Naive thymus-derived CD4-positive, alpha-beta T cell (primary cell): Measurements from ENCODE around the gene ZMYND8. TPM values are rescaled to one million over a fixed set of nuclear protein-coding genes. Genes with fewer than 3 reads are reported as not detected.

Experiments
- ATAC-seq: fragments of 150-1000 bp; cut with Tn5 transposase; 2 replicates; pipeline ENCODE4 v1.10.0; 2021; ENCODE audit warnings: mild to moderate bottlenecking, moderate library complexity
- CTCF ChIA-PET: fragments of 350-600 bp; sonication (Branson Sonifier 250); formaldehyde crosslinking; loops from one replicate; lab custom pipeline; 2021; ENCODE audit warnings: antibody characterized with exemption; lab: Charles Lee
- POLR2A ChIA-PET: fragments of 350-600 bp; sonication (Branson Sonifier 250); formaldehyde crosslinking; loops from one replicate; lab custom pipeline; 2021; ENCODE audit warnings: antibody characterized with exemption, inconsistent platforms; lab: Charles Lee
- DNase-seq, 9 donors: peaks; one replicate each; pipeline versions ENCODE4 v3.0.0 to v3.0.0-alpha.2; 2020 to 2022; ENCODE audit warnings: mixed read lengths in 1 of 9
- H3K27ac ChIP-seq: one replicate; pipeline ENCODE4 v1.7.0; 2013; ENCODE audit warnings: mild to moderate bottlenecking, low read depth, low read length, moderate library complexity
- H3K27me3 ChIP-seq, 2 donors: one replicate each; pipeline ENCODE4 v1.7.0; 2013; ENCODE audit warnings: low read length in 2 of 2, mild to moderate bottlenecking in 2 of 2, moderate library complexity in 2 of 2; ENCODE audit not compliant: control insufficient read depth in 2 of 2, insufficient read depth in 2 of 2
- H3K36me3 ChIP-seq, 3 experiments: 1 replicate in 2 of 3; 2 replicates in 1 of 3; pipeline ENCODE4 v1.7.0; 2013; ENCODE audit warnings: low read length in 3 of 3, mild to moderate bottlenecking in 3 of 3, moderate library complexity in 1 of 3; ENCODE audit not compliant: insufficient read depth in 3 of 3, control insufficient read depth in 2 of 3
- H3K4me1 ChIP-seq, 2 donors: one replicate each; pipeline ENCODE4 v1.7.0; 2013; ENCODE audit warnings: low read length in 2 of 2, mild to moderate bottlenecking in 2 of 2, moderate library complexity in 1 of 2; ENCODE audit not compliant: control insufficient read depth in 2 of 2, insufficient read depth in 2 of 2
- H3K4me3 ChIP-seq: 2 replicates; pipeline ENCODE4 v1.7.0; 2013; ENCODE audit warnings: mild to moderate bottlenecking, low read length
- H3K9me3 ChIP-seq, 3 experiments: 1 replicate in 2 of 3; 2 replicates in 1 of 3; pipeline ENCODE4 v1.7.0; 2013; ENCODE audit warnings: low read length in 3 of 3; ENCODE audit not compliant: control insufficient read depth in 2 of 3
- H3K27ac Mint-ChIP-seq, 9 donors: one replicate each; pipeline ENCODE4 v1.8.0; 2020 to 2022; ENCODE audit warnings: mixed read lengths in 9 of 9, mild to moderate bottlenecking in 8 of 9, moderate library complexity in 5 of 9, inconsistent platforms in 2 of 9
- H3K27me3 Mint-ChIP-seq, 5 donors: one replicate each; pipeline ENCODE4 v1.8.0; 2021 to 2022; ENCODE audit warnings: mixed read lengths in 5 of 5, mild to moderate bottlenecking in 1 of 5
- H3K36me3 Mint-ChIP-seq, 5 donors: one replicate each; pipeline ENCODE4 v1.8.0; 2020 to 2022; ENCODE audit warnings: mixed read lengths in 5 of 5, mild to moderate bottlenecking in 3 of 5, inconsistent platforms in 1 of 5
- H3K4me1 Mint-ChIP-seq, 7 donors: one replicate each; pipeline ENCODE4 v1.8.0; 2020 to 2022; ENCODE audit warnings: mixed read lengths in 7 of 7, mild to moderate bottlenecking in 3 of 7, inconsistent platforms in 1 of 7
- H3K4me3 Mint-ChIP-seq, 10 donors: one replicate each; pipeline ENCODE4 v1.8.0; 2020 to 2022; ENCODE audit warnings: mild to moderate bottlenecking in 10 of 10, mixed read lengths in 10 of 10, moderate library complexity in 6 of 10, inconsistent platforms in 2 of 10
- H3K9me3 Mint-ChIP-seq, 11 donors: one replicate each; pipeline ENCODE4 v1.8.0; 2020 to 2022; ENCODE audit warnings: mixed read lengths in 11 of 11, mild to moderate bottlenecking in 4 of 11, inconsistent platforms in 1 of 11, moderate library complexity in 1 of 11
- intact Hi-C, 2 donors: fragments of 100-400 bp; cut with micrococcal nuclease; formaldehyde crosslinking; loops; one replicate each; pipeline ENCODE4 v1.15.1; 2023
- polyA plus RNA-seq, 2 donors: library from polyadenylated mRNA; unstranded; fragments of 300-500 nt; fragmentation: Illumina TruSeq; gene quantifications; one replicate each; pipeline ENCODE4 v1.2.3, GENCODE V29; 2021
- total RNA-seq, 6 experiments: library from RNA in 5 of 6; stranded (reverse) in 5 of 6; gene quantifications; 1 replicate in 5 of 6; 2 replicates in 1 of 6; pipeline ENCODE4 v1.2.3 and lab custom pipeline; 2021 to 2026

The ZMYND8 gene
- total and polyA plus RNA-seq, 7 experiments from 2014 or later: 12.7 to 83.0 (median 63.7) TPM

GRCh38 chr20:47273591-47274235 lies 82.8 kb downstream of the ZMYND8 start:
- Histone ChIP-seq H3K27ac (no peak overlapping the region), H3K27me3 (no peaks in the 10 kb centered on the region), H3K4me1 (peaks cover 0 to 2% of the 10 kb centered on the region in 2 donors), H3K4me3 (no peak overlapping the region), H3K9me3 (no peaks in the 10 kb centered on the region), H3K36me3 (peaks cover 0 to 58% (median 5%) of the 10 kb centered on the region in 3 experiments)
- Mint-ChIP-seq H3K36me3 (peaks cover 0 to 29% (median 14%) of the 10 kb centered on the region in 5 donors), H3K27me3 (no peaks in the 10 kb centered on the region), H3K27ac (peak overlapping the region in 7 of 9 donors; percentile 7 to 94 (median 72)), H3K4me3 (no peak overlapping the region), H3K9me3 (peaks cover 0 to 1% (median 0%) of the 10 kb centered on the region in 11 donors), H3K4me1 (peaks cover 0 to 43% (median 13%) of the 10 kb centered on the region in 7 donors)
- no peak for DNase-seq
- POLR2A ChIA-PET: interaction anchor here (0.6 to 3.3 kb wide), 4 partner anchors 58 to 883 kb away, joined by 3 to 16 read pairs (median 4); no protein-coding TSS in a partner anchor
- CTCF ChIA-PET: interaction anchor here (0.5 to 7.2 kb wide), 27 partner anchors 8 to 826 kb away, joined by 3 to 305 read pairs (median 5); partner anchors contain the start of gene ZMYND8
- intact Hi-C loops: loop anchor here (1.0 to 5.0 kb wide), 6 partner anchors 77 to 348 kb away; partner anchors contain the start of gene NCOA3 (in 2 of the 2)
- ATAC-seq: no peak

- no peak overlapping the region for H3K27ac ChIP-seq
- peaks cover 0 to 2% of the 10 kb centered on the region in 2 donors for H3K4me1 ChIP-seq
- DNase-seq: peak in 8 of 9 donors; percentile 32 to 72 (median 56)
- H3K4me1 Mint-ChIP-seq: peaks cover 0 to 43% (median 13%) of the 10 kb centered on the region in 7 donors
- H3K27ac Mint-ChIP-seq: peak overlapping the region in 6 of 9 donors; percentile 4 to 94 (median 59)
- peak; percentile 91 for ATAC-seq
- H3K36me3 ChIP-seq: peaks cover 0 to 54% (median 5%) of the 10 kb centered on the region in 3 experiments
- H3K9me3 Mint-ChIP-seq: no peaks in the 10 kb centered on the region
- H3K4me3 Mint-ChIP-seq: peak overlapping the region in 1 of 10 donors; percentile 35
- H3K27me3 ChIP-seq: no peaks in the 10 kb centered on the region
- H3K9me3 ChIP-seq: no peaks in the 10 kb centered on the region
- ChIA-PET POLR2A (interaction anchor here (0.6 to 3.3 kb wide), 5 partner anchors 58 to 882 kb away, joined by 3 to 16 read pairs (median 3); no protein-coding TSS in a partner anchor), CTCF (interaction anchor here (0.6 to 7.2 kb wide), 32 partner anchors 9 to 825 kb away, joined by 3 to 305 read pairs (median 4); partner anchors contain the start of gene ZMYND8)
- H3K4me3 ChIP-seq: no peak overlapping the region
- H3K27me3 Mint-ChIP-seq: no peaks in the 10 kb centered on the region
- intact Hi-C loops: loop anchor here (1.0 to 5.0 kb wide), 6 partner anchors 76 to 348 kb away; partner anchors contain the start of gene NCOA3 (in 2 of the 2)
- H3K36me3 Mint-ChIP-seq: peaks cover 0 to 25% (median 12%) of the 10 kb centered on the region in 5 donors
Observed at GRCh38 chr20:47272893-47273590, 83.5 kb downstream of the ZMYND8 start.

GRCh38 chr20:47271046-47271615 lies 85.4 kb downstream of the ZMYND8 start:
- no peak overlapping the region for H3K27ac Mint-ChIP-seq
- H3K36me3 ChIP-seq: peaks cover 0 to 47% (median 10%) of the 10 kb centered on the region in 3 experiments

GRCh38 chr20:47269309-47270165 lies 87.0 kb downstream of the ZMYND8 start:
- no peak overlapping the region for H3K4me3 Mint-ChIP-seq
- H3K4me1 Mint-ChIP-seq: peaks cover 0 to 30% (median 25%) of the 10 kb centered on the region in 7 donors
- peaks cover 0 to 25% (median 9%) of the 10 kb centered on the region in 5 donors for H3K36me3 Mint-ChIP-seq
- no peaks in the 10 kb centered on the region for H3K27me3 Mint-ChIP-seq
- H3K27ac ChIP-seq: no peak overlapping the region
- H3K27me3 ChIP-seq: no peaks in the 10 kb centered on the region
- no peaks in the 10 kb centered on the region for H3K9me3 ChIP-seq
- peaks cover 0 to 2% of the 10 kb centered on the region in 2 donors for H3K4me1 ChIP-seq
- intact Hi-C loops: loop anchor here (5.0 kb wide), 2 partner anchors 188 to 233 kb away; partner anchors contain the start of gene NCOA3 (in 2 of the 2)
- peak overlapping the region in 3 of 9 donors; percentile 13 to 53 (median 19) for H3K27ac Mint-ChIP-seq
- no peaks in the 10 kb centered on the region for H3K9me3 Mint-ChIP-seq
- ChIA-PET POLR2A (interaction anchor here (1.0 kb wide), 1 partner anchor 115 kb away, joined by 3 read pairs; no protein-coding TSS in a partner anchor), CTCF (interaction anchor here (0.7 to 7.2 kb wide), 2 partner anchors 114 to 115 kb away, joined by 3 to 305 read pairs; no protein-coding TSS in a partner anchor)
- ATAC-seq (no peak), DNase-seq (no peak)
- H3K4me3 ChIP-seq: no peak overlapping the region
- peaks cover 0 to 37% (median 10%) of the 10 kb centered on the region in 3 experiments for H3K36me3 ChIP-seq

More at GRCh38 chr20:47271046-47271615, 85.4 kb downstream of the ZMYND8 start:
- POLR2A ChIA-PET: interaction anchor here (0.7 kb wide), 1 partner anchor 233 kb away, joined by 3 read pairs; no protein-coding TSS in a partner anchor
- DNase-seq (no peak), ATAC-seq (no peak)
- Mint-ChIP-seq H3K9me3 (no peaks in the 10 kb centered on the region), H3K27me3 (no peaks in the 10 kb centered on the region), H3K4me3 (no peak overlapping the region), H3K36me3 (peaks cover 0 to 32% (median 9%) of the 10 kb centered on the region in 5 donors), H3K4me1 (peaks cover 0 to 44% (median 29%) of the 10 kb centered on the region in 7 donors)
- Histone ChIP-seq H3K27me3 (no peaks in the 10 kb centered on the region), H3K9me3 (no peaks in the 10 kb centered on the region), H3K27ac (no peak overlapping the region), H3K4me1 (peaks cover 0 to 2% of the 10 kb centered on the region in 2 donors), H3K4me3 (no peak overlapping the region)
- CTCF ChIA-PET: interaction anchor here (0.6 to 7.2 kb wide), 8 partner anchors 12 to 349 kb away, joined by 3 to 305 read pairs (median 4); no protein-coding TSS in a partner anchor
- intact Hi-C loops: loop anchor here (5.0 kb wide), 2 partner anchors 186 to 231 kb away; partner anchors contain the start of gene NCOA3 (in 2 of the 2)

GRCh38 chr20:47267621-47268020 lies 88.9 kb downstream of the ZMYND8 start:
- Mint-ChIP-seq H3K36me3 (peaks cover 0 to 21% (median 9%) of the 10 kb centered on the region in 5 donors), H3K27me3 (no peaks in the 10 kb centered on the region), H3K4me3 (no peak overlapping the region), H3K27ac (peak overlapping the region in 3 of 9 donors; percentile 31 to 60 (median 34)), H3K4me1 (peaks cover 0 to 17% (median 15%) of the 10 kb centered on the region in 7 donors), H3K9me3 (no peaks in the 10 kb centered on the region)
- no peaks in the 10 kb centered on the region for H3K4me1 ChIP-seq
- no peak overlapping the region for H3K4me3 ChIP-seq
- H3K27me3 ChIP-seq: no peaks in the 10 kb centered on the region
- intact Hi-C loops: no loop called here
- ChIA-PET POLR2A (no interaction called here), CTCF (no interaction called here)
- ATAC-seq: no peak
- DNase-seq: no peak
- no peak overlapping the region for H3K27ac ChIP-seq
- no peaks in the 10 kb centered on the region for H3K9me3 ChIP-seq
- peaks cover 0 to 54% (median 10%) of the 10 kb centered on the region in 3 experiments for H3K36me3 ChIP-seq
